Measurements from ENCODE around the gene SPAG5.

GRCh38 chr17:28527859-28528258 lies 71.0 kb downstream of the SPAG5 start:
- TF ChIP-seq CTCF (conservative IDR thresholded peaks at IDR 0.05 in 1 of 2, IDR thresholded peaks at IDR 0.05 in 1 of 2; ENCODE audit: extremely low read depth in 1 of 2, insufficient read depth in 1 of 2, low read depth in 1 of 2, low read length in 2 of 2), result no peak
- TF ChIP-seq EZH2 (IDR thresholded peaks at IDR 0.05; ENCODE audit: borderline replicate concordance, low read length), result no peak

Measured in mammary epithelial cell (primary cell).